Measurements from ENCODE around the gene MUC5B. TPM values are rescaled to one million over a fixed set of nuclear protein-coding genes. Genes with fewer than 3 reads are reported as not detected.

The MUC5B gene
- total and polyA plus RNA-seq, 2 donors (not counting 3 experiments of a cell fraction or from before 2014, with no cell fraction given), result not detected

DNA sequence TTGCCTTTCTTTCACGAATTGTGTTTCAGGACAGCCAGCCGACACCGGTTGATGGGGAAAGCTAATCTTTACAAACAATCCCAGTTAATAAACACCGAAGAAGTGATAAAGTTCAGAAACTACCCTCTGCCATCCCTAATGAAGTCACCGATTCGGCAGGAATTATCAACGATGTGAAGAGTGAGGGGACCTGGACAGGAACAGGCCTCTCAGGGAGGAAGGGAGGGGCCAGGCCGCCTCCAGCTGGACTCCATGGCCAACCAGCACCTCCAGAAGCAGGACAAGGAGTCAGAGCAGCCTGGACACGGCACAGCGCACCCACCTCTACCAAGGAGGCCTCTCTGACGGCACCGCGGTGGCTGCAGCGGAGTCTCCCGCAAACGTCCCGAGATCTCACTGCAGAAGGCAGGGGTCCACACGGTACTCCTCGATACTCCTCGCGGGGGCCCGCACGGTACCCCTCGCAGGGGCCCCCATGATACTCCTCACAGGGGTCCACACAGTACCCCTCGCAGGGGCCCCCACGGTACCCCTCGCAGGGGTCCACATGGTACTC lies 82.7 kb downstream of the MUC5B start:
- no peaks in the 10 kb centered on the region for H4K20me1 ChIP-seq (replicated peaks; ENCODE audit: control insufficient read depth, extremely low read depth, insufficient read depth, low read length)
- H3K4me1 ChIP-seq (ENCODE audit: control insufficient read depth, extremely low read depth, insufficient read depth, low read length), result peaks cover 12% of the 10 kb centered on the region
- H3K9ac ChIP-seq (replicated peaks; ENCODE audit: extremely low read depth, insufficient read depth, low read length), result no peak overlapping the region
- intact Hi-C loops (cut with micrococcal nuclease), result loop anchor here (10.0 kb wide), 2 partner anchors 79 to 269 kb away; partner anchors contain the start of genes BRSK2 and DUSP8
- TF ChIP-seq FOS (IDR thresholded peaks at IDR 0.05; ENCODE audit: borderline replicate concordance, insufficient read depth, low read length), result no peak
- TF ChIP-seq POLR2AphosphoS5 (IDR thresholded peaks at IDR 0.05; ENCODE audit: insufficient read depth, low read depth, low read length), result no peak
- TF ChIP-seq EZH2 (IDR thresholded peaks at IDR 0.05; ENCODE audit: borderline replicate concordance, low read depth, low read length, severe bottlenecking), result no peak
- TF ChIP-seq, protein P1, sequence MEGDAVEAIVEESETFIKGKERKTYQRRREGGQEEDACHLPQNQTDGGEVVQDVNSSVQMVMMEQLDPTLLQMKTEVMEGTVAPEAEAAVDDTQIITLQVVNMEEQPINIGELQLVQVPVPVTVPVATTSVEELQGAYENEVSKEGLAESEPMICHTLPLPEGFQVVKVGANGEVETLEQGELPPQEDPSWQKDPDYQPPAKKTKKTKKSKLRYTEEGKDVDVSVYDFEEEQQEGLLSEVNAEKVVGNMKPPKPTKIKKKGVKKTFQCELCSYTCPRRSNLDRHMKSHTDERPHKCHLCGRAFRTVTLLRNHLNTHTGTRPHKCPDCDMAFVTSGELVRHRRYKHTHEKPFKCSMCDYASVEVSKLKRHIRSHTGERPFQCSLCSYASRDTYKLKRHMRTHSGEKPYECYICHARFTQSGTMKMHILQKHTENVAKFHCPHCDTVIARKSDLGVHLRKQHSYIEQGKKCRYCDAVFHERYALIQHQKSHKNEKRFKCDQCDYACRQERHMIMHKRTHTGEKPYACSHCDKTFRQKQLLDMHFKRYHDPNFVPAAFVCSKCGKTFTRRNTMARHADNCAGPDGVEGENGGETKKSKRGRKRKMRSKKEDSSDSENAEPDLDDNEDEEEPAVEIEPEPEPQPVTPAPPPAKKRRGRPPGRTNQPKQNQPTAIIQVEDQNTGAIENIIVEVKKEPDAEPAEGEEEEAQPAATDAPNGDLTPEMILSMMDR (IDR thresholded peaks at IDR 0.05; ENCODE audit: extremely low read depth in 1 of 2, insufficient read depth in 1 of 2, low read depth in 1 of 2, low read length in 2 of 2), result no peak
- TF ChIP-seq JUN (IDR thresholded peaks at IDR 0.05; ENCODE audit: borderline replicate concordance, insufficient read depth, insufficient read length, low read depth), result no peak
- TF ChIP-seq, protein P2, sequence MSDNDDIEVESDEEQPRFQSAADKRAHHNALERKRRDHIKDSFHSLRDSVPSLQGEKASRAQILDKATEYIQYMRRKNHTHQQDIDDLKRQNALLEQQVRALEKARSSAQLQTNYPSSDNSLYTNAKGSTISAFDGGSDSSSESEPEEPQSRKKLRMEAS (IDR thresholded peaks at IDR 0.05; ENCODE audit: insufficient read depth, insufficient read length), result no peak
- no peak for TF ChIP-seq GATA2 (IDR thresholded peaks at IDR 0.05; ENCODE audit: insufficient read depth, insufficient read length, low read depth, low read length)
- no peak for TF ChIP-seq MYC (IDR thresholded peaks at IDR 0.05; ENCODE audit: low read depth, low read length)
- no peak for TF ChIP-seq POLR2A (IDR thresholded peaks at IDR 0.05; ENCODE audit: low read depth, low read length)
- POLR2A ChIA-PET, result no interaction called here
- peaks cover 0 to 4% of the 10 kb centered on the region in 2 experiments for H3K36me3 ChIP-seq (ENCODE audit: control insufficient read depth in 2 of 2, extremely low read depth in 1 of 2, insufficient read depth in 2 of 2, low read length in 2 of 2)
- no peak overlapping the region for H3K4me3 ChIP-seq (replicated peaks in 1 of 3; ENCODE audit: insufficient read depth in 1 of 3, low read depth in 1 of 3, low read length in 3 of 3)
- H3K27ac ChIP-seq (ENCODE audit: insufficient read depth, low read depth, low read length), result no peak overlapping the region
- BruUV-seq (replicated peaks), result no TSS peak
- no peaks in the 10 kb centered on the region for H3K27me3 ChIP-seq (ENCODE audit: control insufficient read depth in 2 of 2, insufficient read depth in 2 of 2, low read length in 2 of 2)
- no peak overlapping the region for H2AFZ ChIP-seq (ENCODE audit: low read depth, low read length)
- DNase-seq (ENCODE audit: low read depth, low spot score) (no peak), FAIRE-seq (no peak)
- CTCF ChIA-PET, result no interaction called here
- H3K9me3 ChIP-seq (replicated peaks; ENCODE audit: control insufficient read depth, insufficient read depth, low read length), result no peaks in the 10 kb centered on the region
- H3K79me2 ChIP-seq (ENCODE audit: control insufficient read depth, insufficient read depth, low read length), result peaks cover 69% of the 10 kb centered on the region
- no peak overlapping the region for H3K4me2 ChIP-seq (ENCODE audit: insufficient read depth, low read length)
- no peaks in the 10 kb centered on the region for H3K9me1 ChIP-seq (replicated peaks; ENCODE audit: control insufficient read depth, extremely low read depth, insufficient read depth, low read length)
- dilution Hi-C loops (cut with MboI; ENCODE audit: extremely low pct_ligation_motif_present, low sequenced_read_pairs), result no loop called here

Data from endothelial cell of umbilical vein (primary cell).